HG03520 (cell line): Measurements from ENCODE around the gene CELF6.

ENCODE experiments used
- ATAC-seq: cut with Tn5 transposase; IDR thresholded peaks from one replicate; pipeline ENCODE4 v1.9.1; 2021; ENCODE audit warnings: mild to moderate bottlenecking, moderate library complexity; ENCODE audit not compliant: unreplicated experiment

Gene CELF6

DNA sequence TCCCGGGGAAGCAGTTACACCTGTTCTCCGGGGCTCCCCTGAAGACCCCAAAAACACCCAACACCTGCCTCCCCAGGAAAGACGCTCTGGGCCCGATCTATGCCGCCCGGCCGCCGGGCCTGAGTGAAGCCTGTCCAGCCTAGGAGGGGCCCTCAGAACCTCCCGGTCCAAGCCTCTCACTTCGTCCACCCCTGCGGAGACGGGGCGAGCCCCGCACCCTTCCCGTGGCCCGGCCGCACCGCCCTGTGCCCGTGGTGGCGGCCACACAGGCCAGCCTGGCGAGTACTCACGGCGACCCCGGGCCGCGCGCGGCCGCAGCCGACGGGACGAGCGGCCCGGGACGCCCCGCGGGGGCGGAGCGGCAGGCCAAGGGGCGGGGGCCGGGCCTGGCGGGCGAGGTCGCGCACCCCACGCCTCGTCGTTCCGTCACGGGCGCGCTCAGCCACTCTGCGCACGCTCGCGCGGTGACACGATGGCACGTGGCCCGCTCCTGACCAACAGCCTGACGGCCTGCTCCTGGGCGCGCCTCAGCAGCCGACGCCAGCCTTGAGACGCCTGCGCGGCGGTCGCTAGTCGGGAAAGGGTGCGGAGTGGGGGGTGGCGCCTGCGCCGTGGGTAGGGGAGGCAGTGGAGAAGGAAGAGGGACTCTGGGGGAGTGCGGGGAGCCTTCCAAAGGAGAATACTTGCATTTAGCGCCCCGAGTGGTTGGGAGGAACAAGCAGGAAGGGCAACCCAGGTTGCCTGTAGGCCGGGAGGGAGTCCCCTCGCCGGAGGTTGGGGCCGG lies 47.6 kb downstream of the CELF6 start, which contains the start of gene PARP6:
Gene PARP6, minus strand, starts transcription at position 342 of the 784 bp plus-strand sequence. CDS start 5,077 bp downstream, outside the sequence.
- ATAC-seq, result peak; percentile 94

DNA sequence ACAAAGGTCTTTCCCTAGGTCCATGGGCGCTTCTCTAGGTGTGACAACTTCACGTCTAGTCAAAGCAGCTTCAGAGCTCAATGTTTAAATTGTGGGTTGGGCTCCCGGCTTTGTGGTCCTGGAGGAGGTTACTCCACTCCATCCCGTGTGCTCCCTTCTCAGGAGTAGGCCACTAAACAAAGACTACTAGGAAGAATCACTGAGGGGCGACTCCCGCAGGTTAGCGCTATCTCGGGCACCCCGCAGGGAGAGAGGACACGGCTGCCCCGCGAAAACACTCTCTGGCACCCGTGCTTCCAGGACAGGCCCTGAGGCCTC lies 48.1 kb downstream of the CELF6 start:
- no peak for ATAC-seq

DNA sequence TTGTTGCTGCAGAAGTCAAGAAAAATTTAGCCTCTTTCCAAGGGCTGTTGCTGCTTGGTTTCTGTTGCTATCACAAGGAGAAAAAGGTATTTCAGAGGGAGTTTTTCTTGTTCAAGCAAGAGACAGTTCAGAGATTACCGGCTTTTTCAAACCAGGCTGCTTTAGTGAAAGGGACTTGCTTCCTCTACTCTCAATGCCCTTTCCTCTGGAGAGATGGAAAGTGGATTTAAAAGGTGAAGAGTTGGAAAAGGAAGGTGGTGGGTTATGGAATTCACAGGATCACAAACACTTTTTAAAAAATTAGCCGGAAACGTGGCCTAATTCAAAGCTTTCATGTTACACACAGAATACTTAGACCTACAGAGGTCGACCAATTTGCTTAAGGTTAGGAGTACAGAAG lies 48.7 kb downstream of the CELF6 start:
- ATAC-seq, result no peak

DNA sequence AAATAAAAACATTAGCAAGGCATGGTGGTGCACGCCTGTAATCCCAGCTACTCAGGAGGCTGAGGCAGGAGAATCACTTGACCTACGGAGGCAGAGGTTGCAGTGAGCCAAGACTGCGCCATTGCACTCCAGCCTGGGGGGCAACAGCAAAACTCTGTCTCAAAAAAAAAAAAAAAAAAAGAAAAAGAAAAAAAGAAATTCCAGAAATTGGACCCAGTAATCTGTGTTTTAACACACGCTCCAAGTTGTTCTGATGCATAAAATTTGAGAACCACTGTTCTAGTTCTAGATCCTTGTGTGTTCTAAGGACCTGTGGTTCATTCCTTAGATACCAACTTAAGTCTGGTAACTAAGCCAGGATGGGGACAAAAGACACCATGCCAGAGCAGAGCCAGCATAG lies 50.2 kb downstream of the CELF6 start:
- ATAC-seq, result no peak

DNA sequence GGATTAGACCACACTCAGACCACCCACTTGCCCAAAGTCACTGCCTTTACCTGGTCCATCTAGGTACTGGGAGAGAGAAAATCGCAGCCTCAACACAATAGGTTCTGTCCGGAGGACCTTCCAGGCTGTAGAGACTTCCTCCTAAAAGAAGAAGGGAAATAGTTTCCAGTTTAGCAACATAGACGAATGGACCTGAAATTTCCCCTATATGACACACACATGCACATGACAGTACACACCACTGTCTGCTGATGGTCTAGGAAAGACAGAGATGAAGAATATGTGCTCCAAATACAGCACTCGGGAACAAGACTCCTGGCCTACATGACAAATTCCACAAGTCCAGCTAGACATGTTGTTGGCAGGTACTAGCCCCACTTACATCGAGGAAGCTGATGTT lies 54.9 kb downstream of the CELF6 start:
- no peak for ATAC-seq

DNA sequence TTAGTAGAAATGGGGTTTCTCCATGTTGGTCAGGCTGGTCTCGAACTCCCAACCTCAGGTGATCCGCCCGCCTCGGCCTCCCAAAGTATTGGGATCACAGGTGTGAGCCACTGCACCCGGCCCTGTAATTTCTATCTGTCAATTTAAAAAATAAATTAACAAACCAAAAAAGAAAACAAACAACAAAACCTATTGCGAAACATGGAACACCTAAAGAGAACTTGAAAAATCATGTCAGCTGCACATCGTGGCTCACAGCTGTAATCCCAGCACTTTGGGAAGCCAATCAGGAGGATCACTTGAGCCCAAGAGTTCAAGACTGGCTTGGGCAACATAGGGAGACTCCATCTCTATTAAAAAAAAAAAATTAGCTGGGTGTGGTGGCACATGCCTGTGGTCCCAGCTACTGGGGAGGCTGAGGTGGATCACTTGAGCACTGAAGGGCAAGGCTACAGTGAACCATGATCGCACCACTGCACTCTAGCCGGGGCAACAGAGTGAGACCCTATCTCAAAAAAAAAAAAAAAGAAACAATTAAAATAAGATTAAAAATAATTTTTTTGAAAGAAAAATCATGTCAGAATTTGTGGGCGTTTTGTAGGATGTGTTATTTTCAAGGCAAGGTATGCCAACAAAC lies 67.2 kb downstream of the CELF6 start:
- ATAC-seq, result no peak

DNA sequence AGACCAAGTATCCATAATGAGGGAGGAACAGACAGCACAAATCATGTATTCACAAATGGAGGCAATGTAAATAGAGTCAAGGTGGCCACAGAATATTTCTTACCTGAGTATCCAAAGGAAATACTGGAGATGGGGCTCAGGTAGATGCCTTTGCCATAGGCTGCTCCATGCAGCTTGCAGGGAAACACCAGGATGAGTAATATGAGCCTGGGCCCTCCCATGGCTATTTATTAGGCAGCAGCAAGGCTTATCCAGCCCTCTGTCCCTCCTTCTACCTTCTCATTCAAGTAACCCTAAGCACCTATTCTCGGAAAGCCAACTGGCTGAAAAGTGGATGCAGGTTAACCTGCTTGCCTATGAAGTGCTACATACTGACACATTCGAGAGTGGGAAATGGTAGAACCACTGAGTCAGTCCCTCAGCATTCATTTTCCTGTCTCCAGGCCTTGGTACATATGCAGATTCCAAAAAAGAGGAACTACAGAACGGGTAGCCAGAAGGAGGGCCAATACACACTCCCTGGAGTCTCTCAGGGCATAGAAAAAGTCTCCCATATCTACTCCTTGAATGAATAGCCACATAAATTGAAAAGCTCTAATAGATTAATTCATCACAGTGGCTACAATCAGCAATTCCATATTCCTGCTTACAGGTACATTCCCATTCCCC lies 70.7 kb downstream of the CELF6 start:
- no peak for ATAC-seq

- no peak for ATAC-seq
Measured at GRCh38 chr15:72248514-72248913, 71.4 kb downstream of the CELF6 start.

- no peak for ATAC-seq
Measured at GRCh38 chr15:72242775-72243370, 77.1 kb downstream of the CELF6 start.

DNA sequence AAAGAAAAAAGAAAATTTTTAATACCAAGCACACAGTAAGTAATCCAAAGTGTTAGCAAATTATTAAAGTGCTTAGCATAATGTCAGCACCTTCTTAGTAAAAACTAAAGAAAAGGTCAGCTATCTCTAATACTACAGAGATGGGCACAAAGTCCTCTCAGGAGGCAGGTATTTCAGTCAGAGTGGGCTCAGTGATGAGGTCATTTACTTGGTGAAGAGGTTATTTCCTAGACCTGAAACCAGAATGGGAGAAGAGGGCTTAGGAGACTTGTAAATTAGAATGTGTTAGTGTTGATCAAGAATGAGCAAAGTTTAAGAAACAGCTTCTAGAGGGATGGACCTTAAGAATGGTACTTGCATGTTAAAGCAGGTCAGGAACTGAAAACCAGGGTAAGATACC lies 80.3 kb downstream of the CELF6 start:
- no peak for ATAC-seq

- no peak for ATAC-seq
Measured at GRCh38 chr15:72238586-72238985, 81.4 kb downstream of the CELF6 start.

DNA sequence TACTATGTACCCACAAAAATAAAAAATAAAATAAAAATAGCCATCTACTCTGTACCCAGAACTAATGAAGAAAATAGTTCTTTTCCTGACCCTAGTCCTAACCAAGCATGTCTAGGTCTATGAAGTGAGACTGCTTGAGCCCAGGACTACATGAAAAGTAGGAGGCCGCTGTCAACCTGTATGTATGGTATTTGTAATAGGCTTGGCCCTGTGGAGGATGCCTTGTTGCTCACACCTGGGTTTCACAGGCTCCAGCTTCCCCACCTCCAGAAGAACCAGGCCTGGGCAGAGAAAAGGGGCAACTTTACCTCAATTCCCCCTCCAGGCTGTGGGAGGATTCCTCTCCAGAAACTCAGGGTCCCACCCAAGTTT lies 82.1 kb downstream of the CELF6 start:
- no peak for ATAC-seq

- peak; percentile 69 for ATAC-seq
Measured at GRCh38 chr15:72237029-72237852, 82.7 kb downstream of the CELF6 start.

DNA sequence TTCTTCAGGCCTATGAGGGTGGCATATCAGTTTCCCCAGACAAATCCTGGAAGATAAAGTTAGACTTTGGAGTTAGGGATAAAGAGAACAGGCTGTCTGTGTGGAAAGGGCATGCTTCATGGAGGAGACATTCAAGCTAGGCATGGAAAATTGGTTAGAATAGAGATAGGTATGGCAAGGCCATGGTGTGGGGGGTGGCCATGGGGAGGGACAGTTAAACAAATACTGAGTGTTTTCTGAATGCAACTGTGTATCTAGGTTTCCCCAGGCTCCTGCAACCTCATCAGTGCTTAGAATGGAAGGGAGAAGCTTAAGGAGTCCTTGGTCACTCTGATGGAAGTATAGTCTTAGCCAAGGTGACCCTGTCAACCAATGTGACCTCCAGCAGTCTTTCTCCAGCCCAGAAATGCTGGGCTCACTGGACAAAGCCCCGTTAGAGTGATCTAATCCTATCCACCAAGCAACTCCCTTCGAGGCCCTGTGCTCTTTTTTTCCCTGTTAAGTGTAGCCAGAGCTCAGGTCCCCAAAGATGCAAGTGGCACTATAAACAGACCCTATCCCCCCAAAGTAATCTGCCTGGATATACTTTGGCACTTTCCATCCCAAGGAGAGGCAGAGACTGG lies 83.5 kb downstream of the CELF6 start:
- no peak for ATAC-seq

DNA sequence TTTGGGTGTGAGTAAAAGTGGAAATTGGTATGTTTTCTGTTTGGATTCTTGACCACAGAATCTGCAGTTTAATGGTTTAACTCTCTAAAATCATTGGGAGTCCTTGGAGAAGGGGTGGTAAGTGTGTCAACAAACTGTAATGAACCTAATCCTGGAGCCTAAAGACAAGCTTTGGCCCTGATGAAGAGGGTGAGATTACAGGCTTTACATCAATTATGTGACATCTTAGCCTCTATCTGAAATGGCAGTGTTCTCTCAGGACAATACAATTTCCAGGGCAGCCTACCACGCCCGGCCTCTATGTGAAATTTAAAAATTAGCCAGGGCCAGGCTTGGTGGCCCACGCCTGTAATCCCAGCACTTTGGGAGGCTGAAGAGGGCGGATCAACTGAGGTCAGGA lies 84.7 kb downstream of the CELF6 start:
- no peak for ATAC-seq
